Keratinocyte (primary cell): ENCODE measurements around the gene CRYL1. TPM values are rescaled to one million over a fixed set of nuclear protein-coding genes. Genes with fewer than 3 reads are reported as not detected.

ENCODE experiments used
- DNase-seq: peaks from one replicate; pipeline ENCODE4 v3.0.0-alpha.2; 2011; ENCODE audit warnings: low read depth, missing footprints, low spot score
- FAIRE-seq: peaks from 2 replicates; lab custom pipeline; 2011; peaks lifted over from hg19 to GRCh38; lab: Jason Lieb, UNC
- H2AFZ ChIP-seq: 2 replicates; pipeline ENCODE4 v1.6.0; 2012; ENCODE audit warnings: low read length, control low read depth, inconsistent platforms; ENCODE audit not compliant: control insufficient read depth
- H3K27ac ChIP-seq: 2 replicates; pipeline ENCODE4 v1.5.1; 2011; ENCODE audit warnings: low read length; ENCODE audit not compliant: control insufficient read depth, insufficient read depth
- H3K27me3 ChIP-seq: 3 replicates; pipeline ENCODE4 v1.6.0; 2011; ENCODE audit warnings: low read length; ENCODE audit not compliant: control insufficient read depth, insufficient read depth; ENCODE audit errors: extremely low read depth
- H3K36me3 ChIP-seq, 2 experiments: 2 replicates in 1 of 2; 3 replicates in 1 of 2; pipeline ENCODE4 v1.5.1; 2011; ENCODE audit warnings: low read length in 2 of 2, mild to moderate bottlenecking in 1 of 2; ENCODE audit not compliant: control insufficient read depth in 2 of 2, insufficient read depth in 2 of 2; ENCODE audit errors: extremely low read depth in 1 of 2
- H3K4me1 ChIP-seq: 3 replicates; pipeline ENCODE4 v1.5.1; 2011; ENCODE audit warnings: low read length; ENCODE audit not compliant: control insufficient read depth, insufficient read depth; ENCODE audit errors: extremely low read depth
- H3K4me2 ChIP-seq: 3 replicates; pipeline ENCODE4 v1.6.0; 2011; ENCODE audit warnings: low read depth, low read length; ENCODE audit not compliant: control insufficient read depth, insufficient read depth; ENCODE audit errors: extremely low read depth
- H3K4me3 ChIP-seq, 3 experiments: fragments of 200-600 bp in 1 of 3; sonication (generic) in 1 of 3; 2 replicates in 2 of 3; 3 replicates in 1 of 3; pipeline ENCODE4 v1.5.1; 2011 to 2016; ENCODE audit warnings: low read length in 3 of 3, mild to moderate bottlenecking in 3 of 3, control low read depth in 2 of 3, inconsistent platforms in 1 of 3, low read depth in 1 of 3, mixed read lengths in 1 of 3, mixed run types in 1 of 3, moderate library complexity in 1 of 3; ENCODE audit not compliant: control insufficient read depth in 2 of 3, insufficient read depth in 2 of 3; ENCODE audit errors: extremely low read depth in 1 of 3
- H3K79me2 ChIP-seq: 2 replicates; pipeline ENCODE4 v1.6.0; 2012; ENCODE audit warnings: low read length; ENCODE audit not compliant: control insufficient read depth, insufficient read depth
- H3K9ac ChIP-seq: 3 replicates; pipeline ENCODE4 v1.6.0; 2011; ENCODE audit warnings: low read length; ENCODE audit not compliant: control insufficient read depth, insufficient read depth; ENCODE audit errors: extremely low read depth
- H3K9me1 ChIP-seq: 3 replicates; pipeline ENCODE4 v1.6.0; 2011; ENCODE audit warnings: low read length; ENCODE audit not compliant: control insufficient read depth, insufficient read depth; ENCODE audit errors: extremely low read depth
- H3K9me3 ChIP-seq: 2 replicates; pipeline ENCODE4 v1.5.1; 2012; ENCODE audit warnings: low read depth, low read length; ENCODE audit not compliant: control insufficient read depth
- H4K20me1 ChIP-seq: 3 replicates; pipeline ENCODE4 v1.6.0; 2011; ENCODE audit warnings: low read length; ENCODE audit not compliant: control insufficient read depth, insufficient read depth; ENCODE audit errors: extremely low read depth
- CTCF ChIP-seq, 3 experiments: IDR thresholded peaks in 1 of 3; conservative IDR thresholded peaks in 1 of 3; optimal IDR thresholded peaks in 1 of 3; 2 replicates in 2 of 3; 3 replicates in 1 of 3; pipeline versions ENCODE3 to v1.5.1; 2011; ENCODE audit warnings: low read length in 3 of 3, mild to moderate bottlenecking in 3 of 3, moderate library complexity in 2 of 3, control low read depth in 1 of 3, inconsistent platforms in 1 of 3; ENCODE audit not compliant: insufficient read depth in 2 of 3; ENCODE audit errors: extremely low read depth in 1 of 3
- EZH2 ChIP-seq: IDR thresholded peaks from one replicate; pipeline ENCODE4 v1.6.1; 2012; ENCODE audit warnings: inconsistent platforms, mild to moderate bottlenecking, low read length, moderate library complexity
- dilution Hi-C: fragments of 300-500 bp; cut with MboI; formaldehyde crosslinking; loops from one replicate; pipeline ENCODE4 v1.7.0; 2020; ENCODE audit warnings: low sequenced_read_pairs; ENCODE audit not compliant: extremely low pct_ligation_motif_present
- polyA plus RNA-seq, 5 experiments: library from polyadenylated mRNA; depleted of rRNA in 3 of 5; stranded (reverse) in 3 of 5; stranded (forward) in 1 of 5; unstranded in 1 of 5; fragments of >200 nt; gene quantifications; 1 replicate in 1 of 5; 2 replicates in 3 of 5; 3 replicates in 1 of 5; pipeline versions ENCODE4 v1.2.1 to v1.2.3, GENCODE V29; 2011 to 2012; ENCODE audit warnings: missing spikeins in 2 of 5, low read depth in 1 of 5, low replicate concordance in 1 of 5

The CRYL1 gene
- polyA plus RNA-seq, 1 donor (not counting 4 experiments of a cell fraction or from before 2014, with no cell fraction given): 27.2 TPM

DNA sequence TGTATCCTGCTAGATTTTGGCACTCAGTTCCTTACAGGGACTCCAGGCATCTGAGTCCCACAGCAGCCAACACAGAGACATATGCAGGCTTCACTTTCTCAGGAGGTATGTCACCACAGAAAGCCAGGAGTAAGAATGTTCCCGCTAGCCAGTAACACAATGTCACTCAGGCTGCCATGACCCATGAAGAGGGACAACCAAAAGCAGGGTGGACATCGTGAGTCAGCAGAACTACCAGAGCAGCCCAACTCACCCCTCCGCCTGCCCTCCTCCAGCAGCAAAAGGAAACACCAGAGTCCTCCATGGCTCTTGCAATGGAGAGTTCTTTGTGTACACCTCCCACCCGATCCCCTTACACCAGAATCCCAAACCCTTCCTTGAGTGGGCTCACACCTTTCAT lies 95.4 kb downstream of the CRYL1 start:
- dilution Hi-C loops: no loop called here
- peak; percentile 13 for FAIRE-seq
- H3K4me2 ChIP-seq: no peak overlapping the region
- peak overlapping the region; percentile 74 for H3K27ac ChIP-seq
- no peak overlapping the region for H2AFZ ChIP-seq
- no peaks in the 10 kb centered on the region for H4K20me1 ChIP-seq
- H3K4me1 ChIP-seq: peaks cover 60% of the 10 kb centered on the region
- H3K9me3 ChIP-seq: no peaks in the 10 kb centered on the region
- H3K36me3 ChIP-seq: no peaks in the 10 kb centered on the region
- no peak overlapping the region for H3K4me3 ChIP-seq
- no peak overlapping the region for H3K9ac ChIP-seq
- H3K79me2 ChIP-seq: no peaks in the 10 kb centered on the region
- H3K27me3 ChIP-seq: no peaks in the 10 kb centered on the region
- DNase-seq: no peak
- TF ChIP-seq CTCF (optimal IDR thresholded peaks at IDR 0.05 in 1 of 3, IDR thresholded peaks at IDR 0.05 in 1 of 3, conservative IDR thresholded peaks at IDR 0.05 in 1 of 3; ENCODE audit: extremely low read depth in 1 of 3, insufficient read depth in 2 of 3, low read length in 3 of 3): no peak
- no peak for TF ChIP-seq EZH2
- no peaks in the 10 kb centered on the region for H3K9me1 ChIP-seq

- Histone ChIP-seq H3K4me2 (no peak overlapping the region), H3K9me1 (no peaks in the 10 kb centered on the region), H3K4me1 (peaks cover 62% of the 10 kb centered on the region), H2AFZ (no peak overlapping the region), H3K9ac (no peak overlapping the region), H3K27me3 (no peaks in the 10 kb centered on the region), H3K4me3 (no peak overlapping the region), H3K79me2 (no peaks in the 10 kb centered on the region), H3K9me3 (no peaks in the 10 kb centered on the region), H3K36me3 (no peaks in the 10 kb centered on the region), H3K27ac (peak overlapping the region; percentile 1), H4K20me1 (no peaks in the 10 kb centered on the region)
- TF ChIP-seq CTCF (optimal IDR thresholded peaks at IDR 0.05 in 1 of 3, IDR thresholded peaks at IDR 0.05 in 1 of 3, conservative IDR thresholded peaks at IDR 0.05 in 1 of 3; ENCODE audit: extremely low read depth in 1 of 3, insufficient read depth in 2 of 3, low read length in 3 of 3) (no peak), EZH2 (no peak)
- no peak for FAIRE-seq
- DNase-seq: no peak
- dilution Hi-C loops: no loop called here
Observed at GRCh38 chr13:20429682-20430081, 96.0 kb downstream of the CRYL1 start.
